Left renal pelvis (tissue), 4 donors: ENCODE results near the gene WDFY3. TPM values are rescaled to one million over a fixed set of nuclear protein-coding genes. Genes with fewer than 3 reads are reported as not detected.

ENCODE experiments used
- DNase-seq, 4 donors: peaks; one replicate each; pipeline ENCODE4 v3.0.0-alpha.2; 2013; ENCODE audit warnings: low read depth in 4 of 4, low spot score in 3 of 4
- polyA plus RNA-seq, 4 donors: library from polyadenylated mRNA; unstranded; fragments of 120-200 nt; gene quantifications; one replicate each; pipeline ENCODE4 v1.2.1, GENCODE V29; 2013; ENCODE audit not compliant: insufficient read length in 4 of 4

The WDFY3 gene
- polyA plus RNA-seq, 4 donors: 24.9 to 56.9 (median 49.4) TPM

DNA sequence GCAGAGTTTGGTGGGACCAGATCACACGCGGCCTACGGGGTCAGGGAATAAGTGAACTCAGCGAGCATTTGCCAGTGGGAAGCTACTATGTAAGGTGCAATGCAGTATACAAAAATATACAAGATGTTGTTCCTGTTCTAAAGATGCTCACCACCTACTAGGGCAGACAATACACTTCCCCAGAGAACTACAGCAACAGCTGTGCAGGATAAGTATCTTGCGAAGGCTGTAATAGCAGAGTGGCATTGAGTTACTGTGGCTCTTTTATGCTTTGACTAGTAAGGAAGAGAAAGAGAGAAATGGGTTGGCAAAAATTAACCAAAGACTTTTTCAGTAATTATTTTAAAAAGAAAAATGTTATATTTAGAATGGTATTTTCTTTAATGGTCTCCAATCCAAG, 322.4 kb downstream of the WDFY3 start:
- no peak for DNase-seq

DNA sequence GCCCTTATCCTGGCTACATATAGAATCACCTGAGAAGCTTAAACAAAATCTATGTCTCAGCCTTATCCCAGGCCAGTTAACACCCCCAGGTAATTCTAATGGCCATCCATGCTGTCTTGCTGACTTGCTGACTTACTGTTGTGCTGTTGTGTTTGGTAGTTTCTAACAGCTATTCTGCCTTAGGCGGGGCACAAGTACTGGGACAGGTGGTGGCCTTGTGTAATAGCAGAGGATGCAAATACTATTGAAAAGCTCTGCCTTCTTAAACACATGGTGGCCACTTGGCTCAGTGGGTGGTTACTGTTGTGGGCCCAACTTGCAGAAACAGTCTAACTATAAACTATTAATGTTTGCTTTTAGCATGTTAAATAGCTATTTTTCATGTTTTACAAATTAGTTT, 327.3 kb downstream of the WDFY3 start:
- DNase-seq: no peak

GRCh38 chr4:84638092-84638491, 328.4 kb downstream of the WDFY3 start:
- no peak for DNase-seq

- no peak for DNase-seq
Observed at GRCh38 chr4:84634961-84635360, 331.5 kb downstream of the WDFY3 start.

- no peak for DNase-seq
Observed at GRCh38 chr4:84632092-84632491, 334.4 kb downstream of the WDFY3 start.

DNA sequence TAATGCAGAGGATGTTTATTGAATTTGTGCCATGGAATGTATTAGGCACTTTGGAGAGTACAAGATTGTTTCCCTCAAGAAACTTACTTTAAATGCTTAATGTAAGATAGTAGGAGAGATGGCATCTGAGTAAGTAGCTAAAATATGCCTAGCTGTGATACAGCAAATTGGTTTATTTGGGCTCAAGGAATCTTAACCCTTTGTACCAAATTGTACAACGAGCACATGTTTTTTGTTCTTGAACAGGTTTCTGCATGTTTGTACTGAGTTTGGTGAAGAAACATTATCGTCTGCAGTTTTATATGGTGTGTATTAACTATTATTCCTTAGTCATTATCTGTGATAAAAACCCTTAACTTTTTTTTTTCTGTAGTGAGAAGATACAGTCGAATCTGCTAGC, 334.9 kb downstream of the WDFY3 start:
- DNase-seq: no peak

- DNase-seq: no peak
Observed at GRCh38 chr4:84626673-84627072, 339.8 kb downstream of the WDFY3 start.

- DNase-seq: no peak
Observed at GRCh38 chr4:84623661-84624060, 342.8 kb downstream of the WDFY3 start.

DNA sequence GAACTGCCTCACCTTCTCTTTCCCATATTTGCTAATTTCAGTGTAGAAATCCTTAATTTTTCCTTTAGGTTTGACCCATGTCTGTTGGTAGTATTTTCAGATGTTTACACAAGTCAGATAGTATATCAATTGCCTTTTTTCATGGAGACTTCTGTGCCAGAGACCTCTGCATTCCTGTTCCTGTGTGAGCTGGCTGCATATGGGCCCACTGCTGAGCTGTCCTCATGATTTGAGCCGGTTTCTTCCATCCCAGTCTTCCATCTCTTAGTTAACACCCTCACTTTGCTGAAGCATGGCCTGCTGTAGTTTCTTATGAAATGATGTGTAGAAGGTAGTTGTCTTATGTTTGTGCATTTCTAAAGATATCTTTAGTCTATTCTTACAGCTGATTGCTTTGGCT, 343.5 kb downstream of the WDFY3 start:
- DNase-seq: no peak
